Keratinocyte (primary cell): ENCODE measurements around the gene SRSF4.

ENCODE experiments used
- EZH2 ChIP-seq: IDR thresholded peaks from one replicate; pipeline ENCODE4 v1.6.1; 2012; ENCODE audit warnings: inconsistent platforms, mild to moderate bottlenecking, low read length, moderate library complexity
- TF ChIP-seq, protein P1 (sequence below), 3 experiments: IDR thresholded peaks in 1 of 3; conservative IDR thresholded peaks in 1 of 3; optimal IDR thresholded peaks in 1 of 3; 2 replicates in 2 of 3; 3 replicates in 1 of 3; pipeline versions ENCODE3 to v1.5.1; 2011; ENCODE audit warnings: low read length in 3 of 3, mild to moderate bottlenecking in 3 of 3, moderate library complexity in 2 of 3, control low read depth in 1 of 3, inconsistent platforms in 1 of 3; ENCODE audit not compliant: insufficient read depth in 2 of 3; ENCODE audit errors: extremely low read depth in 1 of 3

DNA sequence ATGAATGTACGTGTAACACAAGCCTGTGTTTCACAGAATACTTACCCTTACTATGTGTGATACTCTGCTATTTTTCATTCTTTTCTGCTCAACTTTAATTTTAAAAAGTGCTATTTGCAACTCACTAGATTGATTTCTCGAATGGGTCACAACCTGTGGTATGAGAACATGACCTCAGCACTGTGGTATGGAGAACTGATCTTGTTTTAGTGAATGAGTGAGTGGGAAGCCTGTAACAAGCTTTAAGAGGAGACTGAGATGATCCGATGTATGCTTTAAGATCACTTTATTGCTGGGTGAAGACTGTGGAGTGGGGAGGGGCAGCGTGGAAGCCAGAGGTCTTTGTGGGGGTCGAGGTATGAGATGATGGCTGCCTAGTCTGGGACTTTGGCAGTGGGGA is 27.5 kb upstream of the SRSF4 start:
- TF ChIP-seq, protein P1, sequence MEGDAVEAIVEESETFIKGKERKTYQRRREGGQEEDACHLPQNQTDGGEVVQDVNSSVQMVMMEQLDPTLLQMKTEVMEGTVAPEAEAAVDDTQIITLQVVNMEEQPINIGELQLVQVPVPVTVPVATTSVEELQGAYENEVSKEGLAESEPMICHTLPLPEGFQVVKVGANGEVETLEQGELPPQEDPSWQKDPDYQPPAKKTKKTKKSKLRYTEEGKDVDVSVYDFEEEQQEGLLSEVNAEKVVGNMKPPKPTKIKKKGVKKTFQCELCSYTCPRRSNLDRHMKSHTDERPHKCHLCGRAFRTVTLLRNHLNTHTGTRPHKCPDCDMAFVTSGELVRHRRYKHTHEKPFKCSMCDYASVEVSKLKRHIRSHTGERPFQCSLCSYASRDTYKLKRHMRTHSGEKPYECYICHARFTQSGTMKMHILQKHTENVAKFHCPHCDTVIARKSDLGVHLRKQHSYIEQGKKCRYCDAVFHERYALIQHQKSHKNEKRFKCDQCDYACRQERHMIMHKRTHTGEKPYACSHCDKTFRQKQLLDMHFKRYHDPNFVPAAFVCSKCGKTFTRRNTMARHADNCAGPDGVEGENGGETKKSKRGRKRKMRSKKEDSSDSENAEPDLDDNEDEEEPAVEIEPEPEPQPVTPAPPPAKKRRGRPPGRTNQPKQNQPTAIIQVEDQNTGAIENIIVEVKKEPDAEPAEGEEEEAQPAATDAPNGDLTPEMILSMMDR (optimal IDR thresholded peaks at IDR 0.05 in 1 of 3, IDR thresholded peaks at IDR 0.05 in 1 of 3, conservative IDR thresholded peaks at IDR 0.05 in 1 of 3; ENCODE audit: extremely low read depth in 1 of 3, insufficient read depth in 2 of 3, low read length in 3 of 3), result no peak
- TF ChIP-seq EZH2, result no peak
